ENCODE measurements around the gene TFG.

TFG gene

DNA sequence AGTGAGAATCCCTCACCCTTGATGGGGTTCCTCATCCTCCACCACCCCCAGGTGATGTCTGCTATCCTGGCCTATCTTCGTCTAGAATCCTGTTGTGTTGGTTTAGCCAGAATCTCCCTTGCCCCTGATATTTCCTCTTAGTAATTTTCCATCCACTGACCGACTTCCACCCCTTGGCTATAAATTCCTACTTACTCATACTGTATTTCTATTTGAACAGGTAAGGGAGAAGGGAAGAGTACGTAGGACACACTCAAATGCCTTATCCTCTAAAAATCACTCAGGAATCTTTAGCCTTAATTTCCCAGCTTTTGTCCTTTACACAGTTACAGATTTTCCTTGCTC, 678 bp upstream of the TFG start:
- no peak for DNase-seq

DNA sequence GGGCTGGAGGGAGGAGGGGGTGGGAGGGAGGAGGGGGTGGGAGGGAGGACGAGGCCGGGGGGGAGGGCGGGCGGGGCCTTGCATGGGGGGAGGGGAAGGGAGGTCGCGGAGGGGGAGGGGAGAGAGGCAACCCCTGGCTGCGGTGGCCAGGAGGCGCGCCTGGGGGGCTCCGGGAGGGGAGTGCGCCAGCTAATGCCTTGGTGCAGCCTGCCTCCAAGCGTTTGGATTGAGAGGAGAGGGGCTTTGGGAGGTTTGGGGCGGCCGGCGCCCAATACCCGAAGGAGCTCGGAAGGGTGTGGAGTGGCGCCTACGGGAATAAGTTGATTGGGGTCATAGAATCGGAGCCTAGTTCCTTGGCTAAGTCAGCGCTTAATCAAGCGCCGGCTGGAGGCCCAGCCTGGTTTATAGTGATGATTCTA, 557 bp downstream of the TFG start:
- no peak for DNase-seq

DNA sequence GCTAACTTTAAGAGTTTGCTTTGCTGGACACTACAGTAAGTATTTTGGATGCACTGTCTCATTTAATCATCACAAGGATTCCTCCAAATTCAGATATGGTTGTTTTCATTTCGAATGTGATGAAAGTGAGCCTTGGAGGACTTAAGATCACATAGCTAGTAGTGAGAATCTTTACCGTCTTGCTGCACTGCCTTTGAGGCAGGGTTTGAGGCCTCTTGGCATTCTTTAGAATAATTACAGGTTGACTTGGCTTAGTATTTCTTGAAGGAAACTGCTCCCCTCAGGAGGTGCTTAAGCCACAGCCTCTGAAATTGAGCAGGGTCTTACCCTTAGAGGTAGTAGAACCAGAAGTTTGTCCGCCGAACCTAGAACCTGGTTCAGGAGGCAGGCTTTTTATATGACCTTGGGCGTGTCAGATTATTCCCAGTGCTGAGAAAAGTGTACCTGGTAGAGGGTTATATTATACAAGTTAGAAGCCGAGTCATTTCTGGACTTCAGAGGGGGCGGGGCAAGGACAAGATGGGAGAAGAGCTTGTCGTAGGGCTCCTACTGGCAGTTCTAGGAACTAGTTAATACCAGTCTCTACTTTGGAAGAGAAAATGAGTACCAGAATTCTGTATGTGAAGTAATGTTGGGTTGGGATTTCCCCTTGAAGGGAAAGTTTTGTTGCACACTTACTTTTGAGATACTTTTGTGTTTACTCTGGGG, 1.1 kb downstream of the TFG start:
- DNase-seq = no peak

DNA sequence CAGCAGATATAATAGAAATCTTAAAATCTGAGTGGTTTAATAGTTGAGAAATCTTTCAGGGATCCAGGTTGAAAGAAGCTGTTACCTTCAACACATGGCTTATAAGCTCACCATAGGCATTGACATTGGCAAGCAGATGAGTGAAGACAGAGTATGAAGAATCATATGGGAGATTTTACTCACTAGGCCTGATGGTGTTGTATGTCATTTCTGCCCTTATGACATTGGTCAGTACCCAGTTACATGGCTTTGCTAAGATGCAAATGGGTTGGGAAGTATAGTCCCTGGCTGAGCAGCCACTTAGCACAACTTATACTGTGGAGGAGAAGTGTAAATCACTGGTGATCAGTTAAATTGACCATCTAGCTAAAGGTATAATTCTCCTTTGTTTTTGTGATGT, 5.9 kb downstream of the TFG start:
- no peak for DNase-seq

DNA sequence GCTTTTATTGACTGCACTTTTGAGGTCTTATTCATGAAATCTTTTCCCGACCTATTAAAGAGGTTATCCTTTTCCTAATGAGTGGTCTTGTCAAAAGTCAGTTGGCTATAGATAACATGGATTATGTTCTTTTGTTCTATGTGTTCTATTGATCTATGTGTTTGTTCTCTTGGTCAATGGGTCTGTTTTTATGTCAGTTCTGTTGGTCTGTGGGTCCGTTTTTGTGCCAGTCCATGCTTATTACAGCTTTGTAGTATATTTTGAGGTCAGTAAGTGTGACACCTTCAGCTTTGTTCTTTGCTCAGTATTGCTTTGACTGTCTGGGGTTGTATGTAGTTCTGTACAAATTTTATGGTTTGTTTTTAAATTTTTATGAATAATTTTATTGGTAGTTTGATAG, 7.8 kb downstream of the TFG start:
- no peak for DNase-seq

DNA sequence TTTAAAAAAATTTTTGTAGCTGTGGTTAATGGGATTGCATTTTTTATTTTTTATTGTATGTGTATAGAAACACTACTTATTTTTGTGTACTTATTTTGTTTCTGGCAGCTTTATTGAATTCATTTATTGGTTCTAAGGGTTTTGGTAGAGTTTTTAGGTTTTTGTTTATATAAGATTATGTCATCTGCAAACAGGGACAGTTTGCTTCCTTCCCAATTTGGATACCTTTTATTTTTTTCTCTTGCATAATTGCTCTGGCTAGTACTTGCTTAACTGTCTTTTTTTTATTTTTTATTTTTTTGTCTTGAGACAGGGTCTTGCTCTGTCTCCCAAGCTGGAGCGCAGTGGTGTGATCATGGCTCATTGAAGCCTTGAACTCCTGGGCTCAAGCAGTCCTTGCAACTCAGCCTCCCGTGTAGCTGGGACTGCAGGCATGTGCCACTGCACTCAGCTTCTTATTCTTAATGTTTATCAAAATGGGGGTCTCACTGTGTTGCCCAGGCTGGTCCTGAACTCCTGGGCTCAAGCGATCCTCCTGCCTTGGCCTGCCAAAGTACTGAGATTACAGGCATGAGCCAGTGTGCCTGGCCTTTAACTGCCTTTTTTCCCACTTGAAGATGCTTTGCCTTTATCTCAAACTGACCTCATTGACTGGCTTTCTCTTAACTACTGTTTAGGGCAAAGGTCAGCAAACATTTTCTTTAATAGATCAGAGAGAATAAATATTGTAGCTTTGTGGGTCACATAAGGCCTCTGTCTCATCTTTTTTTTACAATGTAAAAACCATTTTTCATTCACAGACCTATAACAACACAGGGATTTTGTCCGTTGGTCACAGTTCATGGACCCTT, 8.6 kb downstream of the TFG start:
- no peak for DNase-seq

DNA sequence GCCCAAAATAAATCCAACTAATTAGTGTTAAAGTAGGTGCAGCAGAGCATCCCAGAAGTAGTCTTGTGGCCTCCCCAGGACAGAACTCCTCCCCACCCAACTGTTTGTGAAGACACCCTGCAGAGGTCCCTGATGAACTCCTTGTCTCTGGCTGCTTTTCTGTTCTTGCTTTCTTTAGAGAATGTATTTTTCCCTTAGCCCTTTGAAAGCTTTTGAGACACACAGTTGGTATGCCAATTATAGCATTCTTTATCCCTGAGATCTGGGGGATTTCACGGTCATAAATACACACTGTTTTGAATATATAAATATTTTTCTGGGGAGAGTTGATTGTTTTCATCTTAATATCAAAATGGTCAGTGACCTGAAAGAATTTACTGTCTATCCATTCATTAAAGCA, 9.8 kb downstream of the TFG start:
- DNase-seq = no peak

DNA sequence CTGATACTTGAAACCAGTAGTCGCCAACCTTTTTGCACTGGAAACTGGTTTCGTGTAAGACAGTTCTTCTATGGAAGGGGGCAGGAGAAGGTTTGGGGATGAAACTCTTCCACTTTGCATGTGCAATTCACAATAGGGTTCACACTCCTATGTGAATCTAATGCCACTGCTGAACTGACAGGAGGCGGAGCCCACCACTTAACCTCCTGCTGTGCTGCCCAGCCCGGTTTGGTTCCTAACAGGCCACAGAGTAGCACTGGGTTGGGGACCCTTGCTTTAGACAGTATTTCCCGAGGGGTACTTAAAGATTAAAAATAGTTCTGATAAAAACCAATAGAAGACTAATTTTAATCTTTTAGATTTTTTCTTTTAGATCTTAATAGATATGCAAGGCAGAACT, 11.1 kb downstream of the TFG start:
- no peak for DNase-seq

DNA sequence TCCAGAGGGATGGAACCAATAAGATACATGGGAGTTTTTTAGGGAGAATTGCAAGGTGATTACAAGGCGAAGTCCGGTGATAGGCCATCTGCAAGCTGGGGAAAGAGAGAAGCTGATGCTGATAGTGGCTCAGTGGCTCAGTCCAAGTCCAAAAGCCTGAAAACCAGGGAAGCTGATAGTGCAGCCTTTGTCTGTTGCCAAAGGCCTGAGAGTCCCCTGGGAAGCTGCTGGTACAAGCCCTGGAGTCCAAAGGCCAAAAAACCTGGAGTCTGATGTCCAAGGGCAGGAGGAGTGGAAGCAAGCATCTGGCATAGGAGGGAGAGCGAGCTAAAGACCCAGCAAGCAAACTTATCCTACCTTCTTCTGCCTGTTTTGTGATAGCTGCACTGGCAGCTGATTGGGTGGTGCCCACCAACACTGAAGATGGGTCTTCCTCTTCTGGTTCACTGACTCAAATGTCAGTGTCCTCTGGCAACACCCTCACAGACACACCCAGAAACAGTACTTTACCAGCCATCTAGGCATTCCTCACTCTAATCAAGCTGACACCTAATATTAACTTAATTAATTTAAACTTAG, 16.7 kb downstream of the TFG start:
- DNase-seq = no peak

DNA sequence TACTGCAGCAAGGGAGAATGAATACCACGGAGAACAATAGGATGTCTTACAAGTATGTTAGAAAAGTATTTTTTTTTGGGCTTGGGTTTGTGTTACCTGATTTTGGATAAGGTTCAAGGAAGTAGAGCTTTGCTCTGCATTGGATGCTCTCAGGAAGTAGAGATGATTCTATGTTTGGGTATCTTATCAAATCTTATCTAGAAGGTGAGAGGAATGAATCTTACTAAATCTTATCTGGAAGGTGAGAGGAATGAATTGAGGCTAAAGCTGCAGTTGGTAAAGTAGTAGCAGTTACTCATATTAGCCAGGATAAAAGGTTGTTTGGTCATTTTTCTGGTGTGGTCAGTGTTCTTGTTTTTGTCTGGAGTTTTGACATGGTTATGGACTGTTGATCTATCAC, 17.4 kb downstream of the TFG start:
- no peak for DNase-seq

DNA sequence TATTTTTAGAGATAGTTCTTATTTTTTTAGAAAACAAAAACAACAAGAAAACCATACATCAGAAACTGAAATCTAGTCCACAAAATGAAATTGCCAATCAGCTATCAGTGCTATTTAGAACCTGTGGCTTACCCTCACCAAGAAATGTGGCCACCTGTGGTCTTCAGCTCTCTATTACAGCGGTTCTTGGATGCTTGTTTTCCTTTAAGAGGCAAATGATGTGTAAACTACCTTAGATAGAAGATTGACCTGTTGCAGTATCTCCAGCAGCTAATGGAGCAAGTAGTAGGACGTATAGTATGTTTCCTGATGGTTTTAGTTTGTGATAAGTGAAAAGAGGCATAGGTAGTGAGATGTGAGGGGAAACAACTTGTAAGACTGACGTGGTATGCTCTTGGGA, 21.2 kb downstream of the TFG start:
- no peak for DNase-seq

DNA sequence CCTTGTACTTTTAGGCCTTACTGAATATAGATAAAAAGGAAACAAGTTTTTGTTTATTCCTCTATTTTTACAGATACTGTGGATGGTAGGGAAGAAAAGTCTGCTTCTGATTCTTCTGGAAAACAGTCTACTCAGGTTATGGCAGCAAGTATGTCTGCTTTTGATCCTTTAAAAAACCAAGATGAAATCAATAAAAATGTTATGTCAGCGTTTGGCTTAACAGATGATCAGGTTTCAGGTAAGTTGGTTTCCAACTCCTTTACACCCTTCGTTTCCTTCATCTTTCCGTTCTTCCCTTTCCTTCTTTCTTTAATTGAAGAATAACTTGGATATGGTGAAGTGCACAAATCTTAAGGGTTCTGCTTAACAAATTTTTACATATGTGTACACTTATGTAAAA, 23.1 kb downstream of the TFG start:
- no peak for DNase-seq

DNA sequence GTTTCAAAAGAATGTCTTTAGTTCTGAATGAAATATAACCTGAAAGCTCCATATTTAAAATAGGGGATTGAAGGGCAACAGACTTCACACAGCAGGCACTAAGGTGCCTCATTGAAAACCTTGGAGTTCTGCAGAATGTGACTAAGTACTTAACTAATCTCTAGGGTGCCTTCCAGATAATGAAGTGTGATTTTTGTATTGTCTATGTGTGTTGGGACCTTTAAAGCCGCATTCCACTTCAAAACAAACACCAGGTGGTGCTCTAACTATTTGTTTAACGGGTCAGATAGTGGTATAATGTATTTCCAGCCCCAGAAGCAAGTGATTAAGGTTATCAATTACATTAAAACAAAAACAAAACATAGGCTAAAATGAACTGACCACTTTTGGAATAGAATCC, 28.0 kb downstream of the TFG start:
- no peak for DNase-seq

DNA sequence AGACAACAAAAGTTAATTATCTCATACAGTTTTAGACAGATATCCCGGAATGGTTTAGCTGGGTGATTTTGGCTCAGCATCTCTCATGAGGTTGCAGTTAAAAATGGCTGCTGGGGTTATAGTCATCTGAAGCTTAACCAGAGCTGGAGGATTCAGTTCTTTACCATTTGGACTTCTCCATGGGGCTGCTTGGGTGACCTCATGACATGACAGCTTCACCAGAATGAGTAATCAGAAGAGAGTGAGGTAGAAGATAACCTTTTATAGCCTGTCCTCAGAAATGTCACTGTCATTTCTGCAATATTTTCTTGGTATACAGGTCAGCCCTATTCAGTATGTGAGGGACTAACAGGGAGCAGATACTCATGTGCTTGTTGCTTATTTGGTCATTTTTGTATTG, 30.9 kb downstream of the TFG start:
- no peak for DNase-seq

DNA sequence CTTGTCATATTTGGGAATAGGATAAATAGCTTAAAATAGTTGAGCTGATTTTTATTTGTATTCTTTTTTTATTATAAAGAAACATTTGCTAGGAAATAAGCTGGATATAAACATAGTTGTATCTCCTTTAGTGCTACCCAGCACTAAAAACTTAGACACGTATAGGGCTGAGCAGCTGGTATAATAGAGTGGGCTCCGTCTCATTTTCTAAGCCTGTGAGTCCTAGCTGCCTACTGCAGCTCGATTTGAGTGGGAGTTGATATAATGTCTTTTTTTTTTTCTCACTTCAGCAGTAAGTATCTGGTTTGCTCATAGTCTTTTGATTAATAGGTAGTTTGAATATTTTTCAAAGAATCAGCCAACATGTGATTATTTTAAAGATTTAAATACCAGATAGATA, 34.2 kb downstream of the TFG start:
- DNase-seq = no peak

DNA sequence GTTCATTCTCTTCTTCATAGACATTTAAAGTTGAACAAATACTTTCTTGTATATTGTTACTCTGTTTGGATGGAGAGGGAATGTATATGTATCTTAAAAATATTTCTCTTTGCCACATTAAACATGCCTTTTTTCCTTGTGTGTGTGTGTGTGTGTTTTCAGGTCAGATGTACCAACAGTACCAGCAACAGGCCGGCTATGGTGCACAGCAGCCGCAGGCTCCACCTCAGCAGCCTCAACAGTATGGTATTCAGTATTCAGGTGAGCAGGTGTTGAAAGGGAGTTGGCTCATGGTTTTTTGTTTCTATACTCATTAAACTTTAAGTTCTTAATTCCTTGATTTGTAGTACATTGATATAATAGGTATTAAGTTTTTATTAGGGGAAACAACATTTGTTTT, 35.4 kb downstream of the TFG start:
- no peak for DNase-seq

DNA sequence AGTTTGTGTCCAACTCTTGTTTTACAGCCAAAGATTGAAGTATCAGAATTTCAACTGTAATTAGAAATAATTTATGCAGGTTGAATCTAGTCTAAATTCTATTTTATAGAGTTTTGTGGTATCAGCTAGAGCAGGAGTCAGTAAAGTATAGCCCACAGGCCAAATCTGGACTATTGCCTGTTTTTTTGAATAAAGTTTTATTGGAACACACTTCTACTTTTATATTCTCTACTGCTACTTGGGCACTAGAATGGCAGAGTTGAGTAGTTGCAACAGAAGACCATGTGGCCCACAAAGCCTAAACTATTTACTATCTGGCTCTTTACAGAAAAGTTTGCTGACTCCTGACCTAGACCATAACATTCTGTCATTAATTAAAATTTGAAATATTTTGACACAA, 36.3 kb downstream of the TFG start:
- no peak for DNase-seq

DNA sequence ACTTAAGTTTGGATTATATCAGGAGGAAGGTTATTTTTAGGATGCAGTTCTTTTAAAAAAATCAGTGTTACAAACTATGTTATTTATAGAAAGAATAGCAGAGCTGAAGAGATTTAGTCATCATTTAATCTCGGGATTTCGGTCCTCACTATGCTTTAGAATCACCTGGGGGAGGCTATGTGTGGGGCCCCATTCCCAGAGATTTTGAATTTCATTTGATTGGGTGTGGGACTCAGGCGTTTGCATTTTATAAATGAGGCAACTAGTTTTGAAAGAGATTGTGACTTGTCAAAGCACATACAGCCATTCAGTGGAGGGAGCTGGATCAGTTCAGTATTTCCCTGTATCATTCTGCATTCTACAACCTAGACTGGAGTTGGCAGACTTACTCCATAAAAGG, 36.8 kb downstream of the TFG start:
- no peak for DNase-seq

DNA sequence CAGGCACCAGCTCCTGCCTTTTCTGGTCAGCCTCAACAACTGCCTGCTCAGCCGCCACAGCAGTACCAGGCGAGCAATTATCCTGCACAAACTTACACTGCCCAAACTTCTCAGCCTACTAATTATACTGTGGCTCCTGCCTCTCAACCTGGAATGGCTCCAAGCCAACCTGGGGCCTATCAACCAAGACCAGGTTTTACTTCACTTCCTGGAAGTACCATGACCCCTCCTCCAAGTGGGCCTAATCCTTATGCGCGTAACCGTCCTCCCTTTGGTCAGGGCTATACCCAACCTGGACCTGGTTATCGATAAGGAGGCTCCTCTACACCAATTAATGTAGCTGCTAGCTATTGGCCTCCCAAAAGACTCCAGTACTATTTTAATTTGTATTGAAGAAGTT, 38.9 kb downstream of the TFG start:
- no peak for DNase-seq

DNA sequence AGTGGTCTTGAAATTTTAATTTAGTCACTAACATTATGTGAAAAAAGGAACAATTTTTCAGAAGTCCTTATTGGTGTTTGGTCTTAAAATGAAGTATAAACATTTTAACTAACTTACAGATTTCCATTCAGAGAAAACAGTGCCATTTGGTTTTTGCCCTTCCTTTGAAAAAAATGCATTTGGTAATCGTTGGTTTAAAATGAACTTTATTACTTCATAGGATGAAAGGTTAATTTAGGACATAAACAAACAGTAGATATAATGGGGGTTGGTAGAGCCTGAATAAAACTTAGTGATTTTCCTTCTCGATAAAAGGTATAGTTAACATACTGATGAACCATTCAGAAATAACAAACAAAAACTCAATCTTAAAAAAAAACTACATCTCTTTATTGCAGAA, 39.7 kb downstream of the TFG start:
- no peak for DNase-seq

DNA sequence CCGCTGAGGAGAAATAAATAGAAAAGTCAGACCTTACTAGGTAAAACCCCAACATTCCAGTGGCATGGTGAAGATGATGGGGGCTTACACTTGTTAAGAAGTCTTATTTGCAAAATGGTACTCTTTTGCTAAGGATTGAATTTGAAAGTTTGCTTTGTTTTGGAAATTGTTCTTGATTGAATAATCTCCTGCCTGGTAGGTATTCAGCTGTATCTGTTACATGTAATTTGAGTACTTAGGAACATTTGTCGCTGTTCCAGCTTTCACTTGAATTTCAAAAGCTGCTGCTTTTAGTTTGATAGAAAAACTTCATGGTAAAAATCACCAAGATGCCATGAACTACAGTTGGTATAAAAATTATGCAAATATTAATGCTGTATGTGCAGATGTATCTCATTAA, 44.6 kb downstream of the TFG start:
- no peak for DNase-seq

DNA sequence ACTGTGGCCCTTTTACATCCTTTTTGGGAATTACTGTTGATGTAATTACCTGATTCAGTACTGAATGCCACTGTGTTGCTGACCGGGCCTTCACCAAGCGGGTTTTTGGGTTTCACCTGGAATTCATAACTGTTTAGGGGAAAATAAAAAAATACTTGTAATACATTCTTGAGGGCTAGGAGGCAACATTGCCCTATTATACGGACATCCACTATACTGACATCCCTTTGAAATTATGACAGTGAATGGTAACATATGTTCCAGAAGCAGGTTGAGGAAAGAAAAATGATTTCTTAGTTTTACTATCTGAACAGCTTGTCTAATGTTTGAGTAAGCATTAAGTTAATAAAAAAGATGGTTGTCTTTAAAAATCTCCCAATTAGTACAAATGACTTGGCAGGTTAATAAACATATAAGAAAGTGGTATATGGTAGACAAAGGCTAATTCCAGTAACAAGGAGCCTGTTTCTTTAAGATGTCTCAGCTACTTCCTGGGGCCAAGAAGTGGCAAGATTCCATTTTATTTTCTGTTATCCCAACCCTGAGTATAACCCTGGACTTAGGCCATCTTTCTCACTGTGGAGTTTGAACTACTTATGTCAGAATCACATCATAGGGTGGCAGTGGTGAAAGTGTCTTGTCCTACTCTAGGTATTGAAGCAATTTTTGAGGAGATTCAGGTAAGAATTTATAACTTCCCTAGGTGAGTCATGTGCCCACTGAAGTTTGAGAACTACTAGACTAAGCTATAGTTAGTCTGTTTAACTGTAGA, 45.5 kb downstream of the TFG start:
- no peak for DNase-seq

DNA sequence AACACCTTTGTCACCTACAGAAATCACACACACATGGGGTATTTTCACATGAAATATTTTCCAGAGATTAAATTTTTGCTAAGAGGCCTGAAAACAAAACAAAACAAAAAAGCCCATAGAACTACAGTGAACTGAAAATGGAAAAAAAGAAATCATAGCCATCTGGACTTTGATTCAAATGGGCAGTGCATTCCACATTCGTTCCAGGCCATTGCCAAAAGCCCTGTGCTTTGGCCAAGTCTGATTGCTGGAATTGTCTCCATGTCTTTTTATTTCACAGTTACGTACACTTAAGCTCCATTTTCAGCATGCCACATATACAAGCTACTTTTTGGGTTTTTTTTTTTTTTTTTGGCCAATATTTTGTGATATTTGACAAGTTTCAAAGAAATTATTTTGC, 47.1 kb downstream of the TFG start:
- DNase-seq = no peak

DNA sequence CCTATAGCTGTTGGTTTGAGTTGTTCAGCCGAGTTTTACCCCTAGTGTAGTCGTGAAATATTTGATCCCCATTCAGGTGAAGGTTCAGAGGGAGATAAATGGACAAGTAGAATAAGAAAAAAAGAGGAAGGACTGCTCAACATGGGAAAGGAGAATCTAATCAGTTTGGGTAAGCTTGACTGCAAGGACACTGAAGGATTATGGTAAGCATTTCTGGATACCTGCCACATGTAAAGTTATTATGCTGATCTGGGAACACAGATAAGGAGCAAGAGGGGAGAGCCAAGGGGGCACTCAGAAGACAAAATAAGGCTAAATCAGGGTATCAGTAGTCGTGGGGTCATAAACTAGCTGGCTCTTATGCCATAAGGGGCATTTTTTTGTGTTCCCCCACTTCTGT, 49.9 kb downstream of the TFG start:
- DNase-seq = no peak

Data from NCI-H1417 treated with DMSO at 0.1 percent for 48 hours (cell line).